Right lobe of liver (tissue), 6 donors: ENCODE measurements around the gene PTPRD. TPM values are rescaled to one million over a fixed set of nuclear protein-coding genes. Genes with fewer than 3 reads are reported as not detected.

Experiments
- ATAC-seq, 4 donors: fragments of 200-7000 bp; cut with Tn5 transposase; one replicate each; pipeline ENCODE4 v1.9.1; 2020; ENCODE audit warnings: mild to moderate bottlenecking in 4 of 4, moderate library complexity in 4 of 4
- DNase-seq, 3 donors: peaks; one replicate each; pipeline ENCODE4 v3.0.0-alpha.2; 2020
- H3K27ac ChIP-seq, 3 donors: fragments of 200-600 bp; one replicate each; pipeline ENCODE4 v1.8.0; 2022
- H3K27me3 ChIP-seq, 2 donors: fragments of 200-600 bp; one replicate each; pipeline ENCODE4 v1.8.0; 2022
- H3K36me3 ChIP-seq, 4 donors: fragments of 200-600 bp; sonication (generic) in 1 of 4; one replicate each; pipeline versions ENCODE4 v1.5.1 to v1.8.0; 2017 to 2022; ENCODE audit warnings: control low read depth in 1 of 4
- H3K4me1 ChIP-seq, 4 donors: fragments of 200-600 bp; sonication (generic) in 1 of 4; one replicate each; pipeline versions ENCODE4 v1.5.1 to v1.8.0; 2017 to 2022; ENCODE audit warnings: control low read depth in 1 of 4
- H3K4me3 ChIP-seq, 3 donors: fragments of 200-600 bp; one replicate each; pipeline ENCODE4 v1.8.0; 2022
- H3K9me3 ChIP-seq, 4 donors: fragments of 200-600 bp; sonication (generic) in 1 of 4; one replicate each; pipeline versions ENCODE4 v1.5.1 to v1.8.0; 2017 to 2022; ENCODE audit warnings: control low read depth in 1 of 4
- CTCF ChIP-seq, 4 donors: fragments of 200-600 bp in 3 of 4; fragments of 450-650 bp in 1 of 4; IDR thresholded peaks; one replicate each; pipeline versions ENCODE4 v1.5.1 to v1.8.0; 2016 to 2022; ENCODE audit warnings: antibody characterized with exemption in 4 of 4, mild to moderate bottlenecking in 2 of 4
- POLR2A ChIP-seq: fragments of 450-650 bp; IDR thresholded peaks from one replicate; pipeline ENCODE4 v1.6.1; 2017; ENCODE audit warnings: antibody characterized with exemption, mild to moderate bottlenecking
- WGBS: methylation state at CpG from one replicate; pipeline ENCODE4 v1.1.6; 2018; ENCODE audit warnings: low coverage, low lambda C conversion rate; ENCODE audit not compliant: insufficient coverage; ENCODE audit errors: missing lambda C conversion rate; 5-methylcytosine and 5-hydroxymethylcytosine counted together
- intact Hi-C, 2 donors: fragments of 100-400 bp; cut with DNase I; formaldehyde crosslinking; loops; one replicate each; pipeline versions ENCODE4 v1.11.2 to v1.14.1; 2022
- total RNA-seq, 6 experiments: library from RNA; depleted of rRNA in 2 of 6; stranded (reverse); fragments of >200 nt in 2 of 6; fragmentation: NEBNext Ultra II Directional in 3 of 6; extraction: Animal tissue kit (Norgen Biotek cat#: 25700) in 3 of 6; gene quantifications; one replicate each; pipeline versions ENCODE4 v1.1.0 to v1.2.4, GENCODE V29; 2016 to 2023
- donor health status: DM: no; HTN: yes; CAD: no.
- donor health status: DM: no; HTN: no; CAD: no.
- donor health status: DM: no; HTN: no; CAD: no.
- donor health status: DM: no; HTN: yes; CAD: no.
- donor health status: DM: no; HTN: yes; CAD: no.

The PTPRD gene
- total RNA-seq, 6 experiments from 2014 or later: 5.4 to 29.8 (median 13.9) TPM

- WGBS: 59% methylated on average over 3 of the region's 3 CpGs
- intact Hi-C loops: no loop called here
- TF ChIP-seq POLR2A (no peak), CTCF (IDR thresholded peaks at IDR 0.05) (no peak)
- Histone ChIP-seq H3K4me3 (no peak overlapping the region), H3K4me1 (no peaks in the 10 kb centered on the region), H3K27me3 (no peaks in the 10 kb centered on the region), H3K36me3 (no peaks in the 10 kb centered on the region), H3K27ac (no peak overlapping the region), H3K9me3 (no peaks in the 10 kb centered on the region)
- no peak for DNase-seq
- no peak for ATAC-seq
Measured at GRCh38 chr9:8419596-8420275, 2193.1 kb downstream of the PTPRD start.

GRCh38 chr9:8417341-8417740, 2195.5 kb downstream of the PTPRD start:
- DNase-seq: no peak
- no peaks in the 10 kb centered on the region for H3K9me3 ChIP-seq
- intact Hi-C loops: no loop called here
- no peak for ATAC-seq
- no peak overlapping the region for H3K4me3 ChIP-seq
- 0% methylated on average over 1 of the region's 1 CpG for WGBS
- TF ChIP-seq POLR2A (no peak), CTCF (IDR thresholded peaks at IDR 0.05) (no peak)
- H3K27me3 ChIP-seq: no peaks in the 10 kb centered on the region
- H3K27ac ChIP-seq: no peak overlapping the region
- no peaks in the 10 kb centered on the region for H3K36me3 ChIP-seq
- H3K4me1 ChIP-seq: no peaks in the 10 kb centered on the region

- no peak overlapping the region for H3K4me3 ChIP-seq
- no peak for TF ChIP-seq POLR2A
- TF ChIP-seq CTCF (IDR thresholded peaks at IDR 0.05): no peak
- H3K36me3 ChIP-seq: no peaks in the 10 kb centered on the region
- ATAC-seq (no peak), DNase-seq (no peak)
- H3K27ac ChIP-seq: no peak overlapping the region
- no peaks in the 10 kb centered on the region for H3K27me3 ChIP-seq
- intact Hi-C loops: no loop called here
- 70% methylated on average over 3 of the region's 3 CpGs for WGBS
- H3K4me1 ChIP-seq: no peaks in the 10 kb centered on the region
- no peaks in the 10 kb centered on the region for H3K9me3 ChIP-seq
Measured at GRCh38 chr9:8412327-8412726, 2200.5 kb downstream of the PTPRD start.

- TF ChIP-seq CTCF (IDR thresholded peaks at IDR 0.05): no peak
- Histone ChIP-seq H3K27ac (no peak overlapping the region), H3K27me3 (no peaks in the 10 kb centered on the region), H3K4me1 (no peaks in the 10 kb centered on the region), H3K36me3 (no peaks in the 10 kb centered on the region), H3K4me3 (no peak overlapping the region), H3K9me3 (no peaks in the 10 kb centered on the region)
- intact Hi-C loops: no loop called here
- ATAC-seq (no peak), DNase-seq (no peak)
- 82% methylated on average over 9 of the region's 9 CpGs for WGBS
Measured at GRCh38 chr9:8408575-8409190, 2204.1 kb downstream of the PTPRD start.
